IgD-negative memory B cell (primary cell): ENCODE measurements around the gene SLFN12. TPM values are rescaled to one million over a fixed set of nuclear protein-coding genes. Genes with fewer than 3 reads are reported as not detected.
"Not testable (repeated sequence)": the region's sequence is repeated elsewhere in the genome, so short reads cannot be mapped to it uniquely, and the experiment has no call there.

Experiments used
- H3K27ac Mint-ChIP-seq, 3 donors: one replicate each; pipeline ENCODE4 v1.8.0; 2020 to 2022; ENCODE audit warnings: mild to moderate bottlenecking in 3 of 3, mixed read lengths in 3 of 3, moderate library complexity in 1 of 3
- H3K27me3 Mint-ChIP-seq: one replicate; pipeline ENCODE4 v1.8.0; 2021; ENCODE audit warnings: mixed read lengths
- H3K36me3 Mint-ChIP-seq: one replicate; pipeline ENCODE4 v1.8.0; 2020; ENCODE audit warnings: mild to moderate bottlenecking, mixed read lengths
- H3K4me1 Mint-ChIP-seq, 3 donors: one replicate each; pipeline ENCODE4 v1.8.0; 2020 to 2022; ENCODE audit warnings: mixed read lengths in 3 of 3, mild to moderate bottlenecking in 1 of 3
- H3K4me3 Mint-ChIP-seq, 4 donors: one replicate each; pipeline ENCODE4 v1.8.0; 2020 to 2022; ENCODE audit warnings: mild to moderate bottlenecking in 4 of 4, mixed read lengths in 4 of 4, moderate library complexity in 3 of 4
- H3K9me3 Mint-ChIP-seq, 3 donors: one replicate each; pipeline ENCODE4 v1.8.0; 2020 to 2021; ENCODE audit warnings: mixed read lengths in 3 of 3, mild to moderate bottlenecking in 1 of 3
- polyA plus RNA-seq: library from polyadenylated mRNA; unstranded; fragments of 300-500 nt; fragmentation: Illumina TruSeq; gene quantifications from one replicate; pipeline ENCODE4 v1.2.3, GENCODE V29; 2021

SLFN12 gene
- 2.4 TPM for polyA plus RNA-seq

GRCh38 chr17:35432176-35433074, at the start of gene SLFN12:
TSS of gene SLFN12 (minus strand) at chr17:35432500. CDS start at chr17:35423028, 9,472 bp downstream.
- no peaks in the 10 kb centered on the region for H3K9me3 Mint-ChIP-seq
- peak within 1 kb of the TSS; percentile 74 to 94 (median 93) for H3K27ac Mint-ChIP-seq
- no peaks in the 10 kb centered on the region for H3K36me3 Mint-ChIP-seq
- H3K27me3 Mint-ChIP-seq, result no peaks in the 10 kb centered on the region
- peaks cover 10 to 26% (median 18%) of the 10 kb centered on the region in 3 donors for H3K4me1 Mint-ChIP-seq
- peak within 1 kb of the TSS; percentile 92 to 99 (median 96) for H3K4me3 Mint-ChIP-seq

GRCh38 chr17:35479271-35479670, 47.0 kb upstream of the SLFN12 start:
- H3K4me3 Mint-ChIP-seq, result no peak overlapping the region
- peaks cover 0 to 3% (median 0%) of the 10 kb centered on the region in 3 donors for H3K4me1 Mint-ChIP-seq
- peaks cover 1% of the 10 kb centered on the region for H3K27me3 Mint-ChIP-seq
- peaks cover 0 to 26% (median 2%) of the 10 kb centered on the region in 3 donors for H3K9me3 Mint-ChIP-seq
- H3K27ac Mint-ChIP-seq, result peak overlapping the region in 1 of 3 donors; percentile 14
- peaks cover 2% of the 10 kb centered on the region for H3K36me3 Mint-ChIP-seq

- H3K27me3 Mint-ChIP-seq, result peaks cover 1% of the 10 kb centered on the region
- peaks cover 0 to 2% (median 0%) of the 10 kb centered on the region in 3 donors for H3K4me1 Mint-ChIP-seq
- H3K4me3 Mint-ChIP-seq, result no peak overlapping the region
- peaks cover 0 to 26% (median 0%) of the 10 kb centered on the region in 3 donors for H3K9me3 Mint-ChIP-seq
- H3K36me3 Mint-ChIP-seq, result peaks cover 2% of the 10 kb centered on the region
- H3K27ac Mint-ChIP-seq, result no peak overlapping the region
These were observed 44.9 kb upstream of the SLFN12 start for GRCh38 chr17:35477248-35477647.

GRCh38 chr17:35476283-35476820, 44.1 kb upstream of the SLFN12 start:
- H3K27ac Mint-ChIP-seq, result peak overlapping the region in 1 of 3 donors; percentile 47
- peaks cover 0 to 30% (median 0%) of the 10 kb centered on the region in 3 donors for H3K9me3 Mint-ChIP-seq
- no peak overlapping the region for H3K4me3 Mint-ChIP-seq
- no peaks in the 10 kb centered on the region for H3K27me3 Mint-ChIP-seq
- peaks cover 0 to 2% (median 0%) of the 10 kb centered on the region in 3 donors for H3K4me1 Mint-ChIP-seq
- H3K36me3 Mint-ChIP-seq, result peaks cover 2% of the 10 kb centered on the region

- Mint-ChIP-seq H3K36me3 (no peaks in the 10 kb centered on the region), H3K27ac (peak overlapping the region in 1 of 3 donors; percentile 88), H3K27me3 (peaks cover 3% of the 10 kb centered on the region), H3K4me1 (peaks cover 0 to 2% (median 1%) of the 10 kb centered on the region in 3 donors), H3K9me3 (peaks cover 0 to 4% (median 0%) of the 10 kb centered on the region in 3 donors), H3K4me3 (no peak overlapping the region)
These were observed 36.2 kb upstream of the SLFN12 start for GRCh38 chr17:35468475-35468874.

- H3K4me1 Mint-ChIP-seq, result peaks cover 0 to 2% (median 1%) of the 10 kb centered on the region in 3 donors
- peaks cover 0 to 4% (median 0%) of the 10 kb centered on the region in 3 donors for H3K9me3 Mint-ChIP-seq
- H3K36me3 Mint-ChIP-seq, result no peaks in the 10 kb centered on the region
- no peak overlapping the region for H3K4me3 Mint-ChIP-seq
- peaks cover 3% of the 10 kb centered on the region for H3K27me3 Mint-ChIP-seq
- H3K27ac Mint-ChIP-seq, result peak overlapping the region in 1 of 3 donors; percentile 88
These were observed 35.5 kb upstream of the SLFN12 start for GRCh38 chr17:35467824-35468223.

- H3K4me3 Mint-ChIP-seq, result peak overlapping the region; percentile 48 to 88 (median 80)
- peaks cover 0 to 9% (median 1%) of the 10 kb centered on the region in 3 donors for H3K9me3 Mint-ChIP-seq
- peaks cover 8 to 20% (median 9%) of the 10 kb centered on the region in 3 donors for H3K4me1 Mint-ChIP-seq
- H3K27ac Mint-ChIP-seq, result peak overlapping the region; percentile 50 to 93 (median 89)
- no peaks in the 10 kb centered on the region for H3K36me3 Mint-ChIP-seq
- H3K27me3 Mint-ChIP-seq, result peaks cover 3% of the 10 kb centered on the region
These were observed 28.1 kb upstream of the SLFN12 start for GRCh38 chr17:35460354-35460851.

GRCh38 chr17:35454035-35454434, 21.7 kb upstream of the SLFN12 start:
- H3K4me3 Mint-ChIP-seq, result peak overlapping the region in 1 of 4 donors; percentile 10
- H3K27ac Mint-ChIP-seq, H3K9me3 Mint-ChIP-seq, H3K36me3 Mint-ChIP-seq, H3K4me1 Mint-ChIP-seq, H3K27me3 Mint-ChIP-seq: not testable (repeated sequence)

GRCh38 chr17:35453171-35453570, 20.9 kb upstream of the SLFN12 start:
- no peaks in the 10 kb centered on the region for H3K27me3 Mint-ChIP-seq
- peaks cover 0 to 3% (median 0%) of the 10 kb centered on the region in 3 donors for H3K9me3 Mint-ChIP-seq
- peak overlapping the region in 1 of 4 donors; percentile 36 for H3K4me3 Mint-ChIP-seq
- peaks cover 5 to 8% (median 6%) of the 10 kb centered on the region in 3 donors for H3K4me1 Mint-ChIP-seq
- H3K27ac Mint-ChIP-seq, result peak overlapping the region in 2 of 3 donors; percentile 6 to 54
- H3K36me3 Mint-ChIP-seq, result no peaks in the 10 kb centered on the region

- H3K4me3 Mint-ChIP-seq, result peak overlapping the region; percentile 90 to 100 (median 96)
- no peaks in the 10 kb centered on the region for H3K9me3 Mint-ChIP-seq
- peak overlapping the region; percentile 95 to 98 (median 97) for H3K27ac Mint-ChIP-seq
- H3K4me1 Mint-ChIP-seq, result peaks cover 5 to 14% (median 8%) of the 10 kb centered on the region in 3 donors
- peaks cover 2% of the 10 kb centered on the region for H3K36me3 Mint-ChIP-seq
- no peaks in the 10 kb centered on the region for H3K27me3 Mint-ChIP-seq
These were observed 17.2 kb upstream of the SLFN12 start for GRCh38 chr17:35449371-35449931.

GRCh38 chr17:35448899-35449227, 16.6 kb upstream of the SLFN12 start:
- H3K4me1 Mint-ChIP-seq, result peaks cover 5 to 14% (median 8%) of the 10 kb centered on the region in 3 donors
- peak overlapping the region; percentile 95 to 98 (median 97) for H3K27ac Mint-ChIP-seq
- peak overlapping the region; percentile 90 to 100 (median 96) for H3K4me3 Mint-ChIP-seq
- no peaks in the 10 kb centered on the region for H3K27me3 Mint-ChIP-seq
- peaks cover 2% of the 10 kb centered on the region for H3K36me3 Mint-ChIP-seq
- no peaks in the 10 kb centered on the region for H3K9me3 Mint-ChIP-seq

GRCh38 chr17:35448214-35448898, 16.1 kb upstream of the SLFN12 start, which contains the start of gene SLFN13:
TSS of gene SLFN13 (minus strand) at chr17:35448766. CDS start at chr17:35445680, 3,086 bp downstream.
- no peaks in the 10 kb centered on the region for H3K9me3 Mint-ChIP-seq

GRCh38 chr17:35447499-35447898, 15.2 kb upstream of the SLFN12 start:
- Mint-ChIP-seq H3K9me3 (no peaks in the 10 kb centered on the region), H3K27ac (peak overlapping the region; percentile 86 to 98 (median 97)), H3K4me3 (peak overlapping the region; percentile 90 to 100 (median 96)), H3K4me1 (peaks cover 5 to 14% (median 8%) of the 10 kb centered on the region in 3 donors), H3K36me3 (peaks cover 2% of the 10 kb centered on the region), H3K27me3 (no peaks in the 10 kb centered on the region)

More at GRCh38 chr17:35448214-35448898, 16.1 kb upstream of the SLFN12 start, which contains the start of gene SLFN13:
- Mint-ChIP-seq H3K27me3 (no peaks in the 10 kb centered on the region), H3K4me1 (peaks cover 5 to 14% (median 8%) of the 10 kb centered on the region in 3 donors), H3K4me3 (peak within 1 kb of the TSS; percentile 90 to 100 (median 96)), H3K36me3 (peaks cover 2% of the 10 kb centered on the region), H3K27ac (peak within 1 kb of the TSS; percentile 95 to 98 (median 97))

GRCh38 chr17:35438433-35438832, 6.1 kb upstream of the SLFN12 start:
- Mint-ChIP-seq H3K27ac (no peak overlapping the region), H3K36me3 (no peaks in the 10 kb centered on the region), H3K4me1 (peaks cover 0 to 7% (median 5%) of the 10 kb centered on the region in 3 donors), H3K4me3 (no peak overlapping the region), H3K9me3 (no peaks in the 10 kb centered on the region), H3K27me3 (no peaks in the 10 kb centered on the region)
